GM18519 (cell line): ENCODE data around the gene FSTL4.

Source experiments
- ATAC-seq: cut with Tn5 transposase; IDR thresholded peaks from one replicate; pipeline ENCODE4 v1.9.1; 2021; ENCODE audit warnings: mild to moderate bottlenecking, moderate library complexity; ENCODE audit not compliant: unreplicated experiment, low FRiP score

FSTL4 gene

DNA sequence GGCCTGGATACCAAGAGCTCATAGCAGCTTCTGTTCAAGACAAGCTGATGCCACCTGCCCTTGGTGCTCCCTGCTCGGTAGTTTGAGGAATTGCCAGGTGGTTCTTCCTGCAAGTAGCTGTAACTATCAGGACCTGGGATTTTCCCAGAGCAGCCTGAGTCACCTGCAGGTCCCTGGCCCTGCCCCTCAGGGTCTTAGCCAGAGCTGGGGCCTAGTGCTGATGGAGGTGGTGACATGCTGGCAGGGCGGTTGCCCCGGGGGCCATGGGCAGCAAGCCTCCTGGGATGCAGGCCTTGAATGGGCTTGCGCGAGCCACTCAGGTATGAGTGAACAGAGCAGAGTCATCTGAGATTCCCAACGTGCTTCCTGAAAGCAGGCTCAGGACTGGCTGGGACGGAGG, 298.3 kb downstream of the FSTL4 start:
- ATAC-seq, result no peak

DNA sequence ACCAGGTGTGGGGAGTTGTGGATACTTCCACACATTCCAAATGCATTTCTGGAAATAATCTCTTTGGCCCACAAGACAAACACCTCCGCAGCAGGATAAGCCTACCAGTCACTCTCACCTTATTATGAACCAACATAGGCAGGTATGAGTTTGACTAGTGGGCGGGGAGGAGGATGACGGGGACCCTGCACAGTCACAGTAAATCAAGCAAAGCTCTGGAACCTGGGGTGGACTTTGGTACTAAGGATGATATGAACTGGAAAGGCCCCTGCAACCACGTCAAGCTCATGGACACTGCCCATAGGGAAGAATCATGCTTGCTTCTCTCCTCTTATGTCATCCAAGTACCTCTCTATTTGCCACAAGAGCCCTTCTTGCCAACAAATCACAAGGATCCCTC, 301.2 kb downstream of the FSTL4 start:
- no peak for ATAC-seq

DNA sequence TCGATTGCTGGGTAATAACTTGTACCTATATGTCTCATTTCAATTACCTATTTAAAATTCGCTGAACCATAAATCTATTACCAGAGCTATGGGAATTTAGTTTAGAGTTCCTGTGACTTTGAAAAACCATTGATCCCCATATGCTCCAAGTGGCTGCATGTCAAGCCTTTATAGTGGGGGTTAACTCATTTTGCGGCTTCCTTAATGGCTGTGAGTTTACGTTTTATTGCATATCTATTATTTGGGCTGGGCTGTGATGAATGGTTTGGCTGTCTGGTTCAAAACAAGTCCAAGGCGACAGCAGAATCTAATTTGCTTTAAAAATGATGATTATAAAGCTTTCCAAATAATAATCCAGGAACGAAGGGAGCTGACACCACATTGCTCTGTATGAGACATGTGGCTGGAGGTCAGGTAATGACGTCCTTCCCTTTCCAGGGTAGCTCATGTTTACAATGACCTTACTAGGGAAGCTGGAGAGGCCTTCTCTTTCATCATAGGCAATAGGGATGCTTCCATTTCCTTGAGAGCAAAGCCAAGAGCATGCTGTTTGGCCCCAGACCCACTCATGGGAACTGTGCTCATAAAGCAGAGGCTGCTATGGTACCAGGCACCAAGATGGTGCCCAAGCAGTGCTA, 302.2 kb downstream of the FSTL4 start:
- ATAC-seq, result no peak

DNA sequence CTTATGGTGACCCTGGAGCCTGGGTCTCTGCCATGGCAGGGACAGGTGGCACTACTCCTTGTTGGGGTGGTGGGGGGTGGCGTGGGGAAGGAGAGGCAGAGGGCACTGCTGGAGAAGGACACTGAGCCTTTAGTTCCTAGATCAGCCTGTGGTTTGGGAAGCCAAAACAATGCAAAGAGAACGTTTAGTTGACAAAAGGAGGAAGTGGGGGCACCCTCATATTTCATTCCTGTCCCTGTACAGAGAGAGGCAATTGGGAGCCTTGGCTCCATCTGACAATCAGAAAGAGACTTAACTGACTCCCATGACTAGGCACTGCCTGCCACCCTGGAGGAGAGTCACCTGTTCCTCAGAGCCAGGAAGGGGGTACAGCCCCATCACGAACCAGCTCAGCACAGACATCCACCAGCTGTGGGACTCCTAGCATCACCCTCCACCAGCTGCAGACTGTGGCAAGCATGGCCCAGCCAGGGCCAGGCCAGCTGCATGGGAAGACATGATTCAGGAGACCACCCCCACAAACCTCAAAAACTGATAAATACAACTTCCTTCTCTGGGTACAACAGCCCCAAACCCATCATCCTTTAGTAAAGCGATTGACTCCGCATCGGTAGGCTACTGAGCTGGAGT, 303.1 kb downstream of the FSTL4 start:
- no peak for ATAC-seq

DNA sequence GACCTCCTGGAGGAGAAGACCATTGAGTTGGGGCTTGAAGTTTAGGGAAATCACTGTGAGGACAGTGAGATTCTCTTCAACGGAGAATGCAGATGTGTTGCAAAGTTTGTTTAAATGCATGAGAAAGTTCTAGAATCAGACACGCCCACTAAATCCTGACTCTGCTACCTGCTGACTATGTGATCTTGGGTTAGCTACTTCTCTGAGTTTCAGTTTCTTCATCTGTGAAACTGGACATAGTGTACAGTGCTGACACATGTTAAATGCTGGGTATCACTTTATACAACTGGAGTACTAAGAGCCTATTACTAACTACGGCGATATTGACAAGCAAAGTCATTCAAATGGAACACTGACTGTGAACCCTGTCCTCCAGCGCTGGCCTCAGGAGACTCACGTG, 305.1 kb downstream of the FSTL4 start:
- ATAC-seq, result no peak

DNA sequence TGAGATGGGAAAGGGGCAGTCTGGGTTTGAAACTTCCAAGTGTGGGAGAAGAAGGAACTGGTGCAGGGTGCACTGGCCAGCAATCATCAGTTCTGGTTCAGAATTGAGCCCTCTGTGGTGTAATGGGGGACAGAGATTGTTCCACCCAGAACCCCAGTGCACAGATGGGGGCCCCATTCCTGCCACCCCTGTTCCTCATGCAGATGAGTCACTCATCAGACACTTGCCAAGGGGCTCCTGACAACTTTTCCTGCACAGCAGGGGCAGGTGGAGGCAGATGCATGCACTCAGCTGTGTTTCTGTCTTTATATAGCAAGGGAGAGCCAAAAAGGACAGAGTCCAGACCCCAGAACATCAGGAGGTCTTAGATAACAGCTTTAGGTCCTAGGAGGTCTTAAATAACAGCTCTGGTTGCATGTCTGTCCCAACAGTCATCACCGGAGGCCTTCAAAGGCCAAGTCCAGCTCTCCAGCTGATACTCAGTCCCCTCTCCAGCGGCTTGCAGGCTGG, 307.6 kb downstream of the FSTL4 start:
- no peak for ATAC-seq

DNA sequence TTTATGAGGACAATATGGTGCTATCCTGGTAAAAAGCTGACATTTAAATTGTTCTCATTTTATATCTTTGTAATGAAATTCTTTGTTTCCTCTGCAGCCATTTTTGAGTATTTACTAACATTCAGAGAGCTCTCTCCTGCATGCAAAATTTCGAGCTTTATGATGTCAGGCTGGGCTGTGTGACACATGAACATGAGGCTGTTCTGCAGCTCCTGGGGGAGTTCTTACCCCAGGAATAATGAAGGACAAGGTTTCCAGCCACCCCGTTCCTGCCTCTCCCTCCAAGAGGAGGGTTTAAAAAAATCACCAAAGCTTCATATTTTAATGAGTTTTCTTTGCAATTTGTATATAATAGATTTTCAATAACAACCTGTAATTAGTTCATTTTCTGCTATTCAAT, 308.2 kb downstream of the FSTL4 start:
- no peak for ATAC-seq

DNA sequence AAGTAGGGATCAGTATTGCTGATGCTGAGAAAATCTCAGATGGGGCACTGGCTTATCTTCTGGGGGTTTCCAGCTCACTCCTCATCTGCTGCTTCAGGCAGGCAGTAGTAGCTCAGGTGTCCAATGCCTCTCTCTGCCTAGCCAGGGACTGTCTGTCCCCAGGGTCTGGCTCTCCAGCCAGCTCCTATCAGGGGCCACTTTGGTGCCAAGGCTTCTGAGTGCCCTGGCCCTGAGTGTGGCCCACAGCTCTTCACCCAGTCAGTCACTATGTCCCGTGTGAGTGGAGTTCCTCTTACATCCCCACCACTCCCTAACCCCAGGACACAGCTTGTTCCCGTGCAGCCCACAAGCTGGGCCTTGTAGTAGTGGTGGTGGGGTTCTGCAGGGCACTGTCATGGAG, 309.0 kb downstream of the FSTL4 start:
- no peak for ATAC-seq

DNA sequence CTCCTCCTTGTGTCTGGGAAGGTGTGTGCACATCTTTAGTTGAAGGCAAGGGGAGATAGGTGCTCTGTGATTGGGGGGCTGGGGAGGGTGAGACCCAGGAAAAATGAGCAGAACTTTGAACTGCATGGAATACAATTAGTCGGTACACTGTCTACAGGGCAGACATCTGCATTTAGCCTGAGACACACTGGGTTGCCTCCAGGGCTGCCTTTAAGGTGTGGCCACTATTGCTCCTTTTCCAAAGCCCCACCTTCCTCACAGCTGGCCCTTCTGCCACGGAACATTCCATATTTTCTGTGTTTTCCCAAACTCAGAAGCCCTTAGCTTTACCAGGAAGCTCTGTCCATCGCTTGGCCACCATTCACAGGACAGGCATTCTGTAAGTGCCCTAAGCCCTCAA, 312.6 kb downstream of the FSTL4 start:
- ATAC-seq, result no peak

DNA sequence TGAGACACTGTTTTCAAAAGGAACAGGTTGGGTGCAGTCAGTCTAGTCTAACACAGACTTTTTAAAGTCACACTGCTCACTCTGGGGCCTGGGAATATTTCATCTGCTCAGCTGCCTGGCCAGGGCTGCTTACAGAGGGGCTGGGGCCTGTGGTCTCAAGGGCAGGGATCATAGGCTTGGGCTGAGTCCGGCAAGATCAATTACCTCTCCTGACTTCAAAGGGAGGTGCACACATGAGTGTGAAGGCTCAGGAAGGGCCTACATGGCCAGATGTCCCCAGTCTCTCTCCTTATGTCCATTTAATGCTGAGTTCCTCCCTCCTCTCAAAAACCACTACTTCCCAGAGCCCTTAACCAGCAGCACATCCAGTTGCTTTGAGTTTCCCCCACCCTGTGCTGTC, 313.3 kb downstream of the FSTL4 start:
- ATAC-seq, result no peak

DNA sequence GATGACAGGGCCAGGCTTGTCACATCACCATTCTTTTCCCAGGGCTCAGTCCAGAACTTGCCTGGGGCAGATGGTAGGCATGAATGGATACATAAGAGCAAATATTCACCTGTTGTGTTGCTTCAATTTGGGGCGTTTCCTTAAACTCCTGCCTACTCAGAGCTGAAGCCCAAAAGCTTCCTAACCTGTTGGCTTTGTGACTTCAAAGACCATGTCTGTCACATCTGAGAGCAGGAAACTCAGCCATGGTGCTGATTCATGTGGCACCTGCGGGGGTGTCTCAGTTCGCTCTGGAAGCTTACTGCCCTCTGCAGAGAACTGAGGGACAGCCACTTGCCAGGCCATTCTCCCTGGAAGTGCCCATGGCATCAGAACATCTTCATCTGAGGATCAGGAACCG, 313.9 kb downstream of the FSTL4 start:
- ATAC-seq, result no peak

DNA sequence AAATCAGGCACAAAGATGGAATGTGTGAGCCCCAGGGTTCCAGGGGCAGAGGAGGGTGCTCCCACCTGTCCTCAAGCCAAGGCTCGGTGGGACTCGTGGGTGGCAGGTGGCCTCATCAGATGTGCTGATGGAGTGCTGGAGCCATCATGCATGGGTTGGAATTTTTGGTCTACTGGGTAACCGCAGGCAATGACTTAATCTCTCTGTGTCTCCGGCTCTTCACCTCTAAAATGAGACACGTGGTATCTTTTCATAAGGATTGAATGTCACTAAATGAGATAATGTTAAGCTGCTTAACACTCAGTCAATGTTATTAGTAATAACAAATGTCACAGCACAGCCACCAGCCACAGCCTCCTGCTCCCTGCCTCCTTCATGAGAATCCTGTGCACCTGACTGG, 315.0 kb downstream of the FSTL4 start:
- ATAC-seq, result no peak

DNA sequence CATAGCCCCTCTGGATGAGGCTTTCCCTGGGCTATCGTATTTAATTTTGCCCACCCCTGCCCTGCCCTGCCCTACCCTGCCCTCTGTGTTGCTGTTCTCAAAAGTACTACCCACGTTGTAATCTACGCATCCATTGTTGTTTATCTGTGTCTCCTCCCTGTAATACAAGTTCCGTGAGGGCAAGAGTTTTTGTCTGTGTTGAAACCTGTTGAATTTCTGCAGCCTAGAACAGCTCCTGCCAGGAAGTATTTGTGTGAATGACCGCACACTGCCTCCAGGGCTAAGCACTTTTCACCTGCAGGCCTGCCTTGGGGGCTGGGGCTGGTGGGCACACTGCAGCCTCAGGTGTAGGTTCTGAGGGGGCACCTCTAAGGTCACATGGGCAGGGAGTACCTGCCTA, 315.7 kb downstream of the FSTL4 start:
- no peak for ATAC-seq

DNA sequence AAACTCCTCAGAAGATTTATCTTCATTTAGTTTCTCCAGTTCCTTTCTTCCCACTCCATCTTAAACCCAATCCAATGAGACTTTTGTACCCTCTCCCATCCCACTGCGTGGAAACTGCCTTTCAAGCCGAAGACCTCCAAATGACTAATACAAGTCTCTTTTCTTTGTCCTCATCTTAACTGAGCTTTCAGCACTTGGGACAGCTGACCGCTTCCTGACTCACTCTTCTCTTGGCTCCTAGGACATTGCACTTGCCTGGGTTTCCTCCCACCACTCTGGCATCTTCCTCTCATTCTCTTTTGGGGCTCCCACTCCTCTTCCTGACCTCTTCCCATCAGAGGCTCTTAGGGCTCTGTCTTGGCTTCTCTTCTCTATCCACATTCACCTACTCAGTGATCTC, 316.8 kb downstream of the FSTL4 start:
- no peak for ATAC-seq

DNA sequence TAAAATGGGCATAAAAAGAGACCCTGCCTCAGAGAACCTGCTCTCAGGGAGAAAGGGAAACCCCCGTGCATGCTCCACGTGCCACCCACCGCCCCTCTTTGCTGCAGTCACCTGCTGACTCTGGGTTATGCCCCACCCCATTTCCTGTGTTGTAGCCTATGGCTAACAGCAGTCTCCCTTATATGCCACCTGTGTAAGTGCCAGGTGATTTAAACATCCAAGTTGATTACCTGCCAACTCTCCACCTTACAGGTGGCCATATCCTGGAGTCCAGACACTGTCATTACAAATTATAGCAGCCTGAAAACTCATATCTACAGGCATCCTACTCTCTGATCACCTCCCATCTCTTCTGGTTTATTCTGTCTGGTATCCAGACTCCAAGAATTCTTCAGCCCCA, 318.0 kb downstream of the FSTL4 start:
- ATAC-seq, result no peak

DNA sequence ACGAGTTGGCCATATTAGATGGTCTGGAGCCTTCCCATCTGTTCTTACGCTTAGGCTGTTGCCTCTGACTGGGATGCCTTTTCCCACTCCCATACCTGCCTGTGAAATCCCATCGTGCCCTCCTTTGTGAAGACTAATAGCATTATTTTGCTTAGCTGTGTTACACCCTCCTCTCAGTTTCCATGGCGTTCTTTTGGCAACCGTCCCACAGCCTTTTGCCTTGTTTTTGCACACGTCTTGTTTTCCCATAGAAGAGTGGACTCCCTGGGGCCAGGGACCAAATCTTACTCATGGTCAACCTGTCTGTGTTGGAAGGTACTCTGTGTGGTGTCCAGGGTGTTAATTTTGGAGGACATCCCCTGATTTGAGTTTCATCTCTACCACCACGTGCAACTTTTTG, 318.4 kb downstream of the FSTL4 start:
- no peak for ATAC-seq

DNA sequence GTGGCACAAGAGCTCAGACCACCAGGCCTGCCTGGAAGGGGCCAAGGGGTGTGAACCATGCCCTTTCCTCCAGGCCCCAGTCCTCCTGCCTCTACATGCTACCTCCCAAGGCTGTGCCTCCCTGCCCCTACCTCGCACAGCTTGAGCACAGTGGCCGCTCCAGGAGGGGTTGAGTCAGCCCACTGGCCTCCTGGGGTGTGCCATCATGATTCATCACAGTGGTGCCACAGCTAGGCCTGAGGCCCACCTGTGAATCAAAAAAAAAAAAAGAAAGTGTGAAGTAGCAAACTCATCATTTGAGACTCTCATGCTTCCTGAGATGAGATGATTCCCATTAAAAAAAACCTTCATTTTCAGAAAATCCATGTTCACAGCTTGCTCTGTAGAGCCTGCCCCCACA, 320.0 kb downstream of the FSTL4 start:
- no peak for ATAC-seq

DNA sequence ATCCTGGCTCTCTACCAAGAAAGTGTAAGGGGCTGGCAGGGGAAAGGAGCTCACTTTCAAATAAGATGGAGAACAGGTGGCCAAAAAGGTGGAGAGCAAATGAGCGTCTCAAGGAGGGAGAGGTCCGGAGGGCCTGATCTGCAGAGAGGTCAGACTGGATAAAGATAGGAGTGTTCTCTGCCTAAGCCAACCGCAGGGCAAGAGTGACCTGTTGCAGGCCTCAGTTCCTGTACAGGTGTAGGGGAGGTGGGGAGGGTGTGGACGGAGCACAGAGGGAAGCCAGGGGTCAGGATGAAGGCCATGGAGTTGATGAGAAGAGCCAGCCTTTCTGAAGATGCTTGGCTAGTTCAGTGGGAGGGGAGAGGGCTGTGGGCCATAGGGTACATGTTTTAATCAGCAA, 320.8 kb downstream of the FSTL4 start:
- ATAC-seq, result no peak

DNA sequence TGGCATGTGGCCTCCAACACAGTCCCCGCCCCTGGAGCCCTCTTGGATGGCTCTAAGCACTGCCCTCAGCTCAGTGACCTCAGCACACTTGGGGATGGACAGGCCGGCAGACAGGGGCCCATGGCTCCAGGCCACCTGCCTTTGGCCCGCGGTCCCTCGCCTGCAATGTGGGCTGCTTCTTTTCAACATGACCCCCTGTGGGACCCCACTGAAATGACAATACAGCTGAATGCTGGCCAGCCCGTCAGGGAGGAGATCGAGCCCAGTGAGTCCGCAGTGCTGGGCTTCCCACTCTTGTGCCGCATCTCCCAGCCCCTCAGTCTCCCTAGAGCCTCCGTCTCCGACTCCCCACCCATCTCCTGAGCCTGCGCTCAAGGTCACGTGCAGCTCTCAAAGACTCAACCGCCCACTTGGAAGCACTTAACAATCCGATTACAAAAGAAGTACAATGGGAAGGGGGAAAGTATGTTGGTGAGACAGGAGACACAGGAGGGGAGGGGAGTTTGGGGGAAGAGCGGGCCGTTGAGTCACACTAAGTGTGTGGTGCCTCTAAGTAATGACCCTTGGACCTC, 321.6 kb downstream of the FSTL4 start:
- no peak for ATAC-seq

DNA sequence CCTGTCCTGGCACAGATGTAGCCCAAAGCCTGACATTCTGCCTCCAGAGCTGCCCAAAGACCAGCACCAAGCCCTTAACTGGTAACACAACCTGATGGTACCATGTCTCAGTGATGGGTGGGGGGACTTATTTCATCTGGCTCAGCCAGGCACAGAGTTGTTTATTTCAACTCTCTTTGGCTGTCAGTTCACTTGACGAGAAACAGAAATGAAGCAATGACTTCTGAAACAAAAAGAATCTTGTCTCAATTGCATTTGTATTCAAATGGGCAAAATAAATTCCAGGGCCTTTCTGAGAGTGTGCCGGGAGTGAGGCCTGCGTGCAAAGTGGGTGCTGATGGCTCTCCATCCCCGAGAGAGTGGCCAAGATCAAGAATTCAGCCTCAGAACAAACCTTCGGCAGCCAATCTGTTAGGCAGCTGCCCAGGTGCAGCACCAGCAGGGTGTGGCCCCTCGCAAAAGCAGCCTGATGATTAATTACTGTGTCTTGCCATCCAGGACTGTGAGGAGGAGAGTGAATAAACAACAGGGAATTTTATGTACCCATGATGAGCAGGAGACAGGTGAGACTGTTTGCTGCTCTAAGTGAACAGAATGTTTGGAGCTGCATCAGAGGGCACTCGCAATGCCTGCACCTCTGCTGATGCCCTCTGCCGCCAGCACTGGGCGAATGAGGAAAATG, 322.5 kb downstream of the FSTL4 start:
- ATAC-seq, result no peak

DNA sequence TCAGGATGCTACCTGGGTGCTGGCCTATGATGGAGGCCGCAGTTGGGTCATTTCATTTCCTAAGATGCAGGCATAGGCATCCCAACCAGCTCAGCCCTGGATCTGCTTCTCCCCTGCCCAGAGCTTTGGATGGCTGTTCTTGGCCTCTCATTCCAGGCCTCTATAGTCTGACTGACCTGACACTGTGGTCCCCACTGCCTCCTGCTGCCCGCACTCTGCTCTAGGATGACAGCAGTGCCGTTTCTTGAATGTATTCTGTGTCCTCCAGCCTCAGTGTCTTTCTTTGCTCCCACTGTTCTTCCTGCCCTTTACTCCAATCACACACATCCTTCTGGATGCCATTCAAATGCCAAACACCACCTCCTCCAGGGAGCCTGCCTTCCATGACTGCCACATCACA, 324.8 kb downstream of the FSTL4 start:
- ATAC-seq, result no peak

DNA sequence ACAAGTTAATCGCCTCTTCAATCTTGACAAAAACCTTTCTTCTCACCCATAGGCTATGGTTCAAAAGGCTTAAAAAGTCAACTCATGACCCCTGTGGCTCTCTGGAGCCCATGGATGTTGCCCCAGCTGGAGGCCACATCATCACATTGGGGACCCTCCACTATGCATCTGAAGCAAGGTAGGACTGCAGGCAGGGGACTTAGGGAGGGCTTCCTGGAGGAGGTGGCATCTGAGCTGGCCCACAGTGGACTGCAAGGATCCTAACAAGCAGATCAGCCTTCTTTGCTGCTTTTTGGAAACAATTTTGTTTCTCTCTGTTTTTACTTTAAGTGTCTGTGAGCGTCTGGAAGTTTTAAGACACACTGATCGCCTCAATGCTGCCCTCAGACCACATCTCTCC, 325.9 kb downstream of the FSTL4 start:
- ATAC-seq, result no peak
